ENCODE measurements around the gene LEPROT. TPM values are rescaled to one million over a fixed set of nuclear protein-coding genes. Genes with fewer than 3 reads are reported as not detected.

Gene LEPROT
- total RNA-seq, 1 donor from 2014 or later: 37.8 TPM

GRCh38 chr1:65412256-65412983, 8.0 kb upstream of the LEPROT start:
- no peak for TF ChIP-seq POLR2AphosphoS5 (IDR thresholded peaks at IDR 0.05; ENCODE audit: insufficient read depth in 1 of 2, low read depth in 1 of 2)
- intact Hi-C loops (cut with DNase I): no loop called here

GRCh38 chr1:65412984-65413375, 7.5 kb upstream of the LEPROT start:
- Histone ChIP-seq H3K9me3 (no peaks in the 10 kb centered on the region), H3K4me3 (no peak overlapping the region), H3K36me3 (no peaks in the 10 kb centered on the region), H3K27ac (no peak overlapping the region), H3K27me3 (no peaks in the 10 kb centered on the region), H3K4me1 (no peaks in the 10 kb centered on the region)
- TF ChIP-seq, protein P1, sequence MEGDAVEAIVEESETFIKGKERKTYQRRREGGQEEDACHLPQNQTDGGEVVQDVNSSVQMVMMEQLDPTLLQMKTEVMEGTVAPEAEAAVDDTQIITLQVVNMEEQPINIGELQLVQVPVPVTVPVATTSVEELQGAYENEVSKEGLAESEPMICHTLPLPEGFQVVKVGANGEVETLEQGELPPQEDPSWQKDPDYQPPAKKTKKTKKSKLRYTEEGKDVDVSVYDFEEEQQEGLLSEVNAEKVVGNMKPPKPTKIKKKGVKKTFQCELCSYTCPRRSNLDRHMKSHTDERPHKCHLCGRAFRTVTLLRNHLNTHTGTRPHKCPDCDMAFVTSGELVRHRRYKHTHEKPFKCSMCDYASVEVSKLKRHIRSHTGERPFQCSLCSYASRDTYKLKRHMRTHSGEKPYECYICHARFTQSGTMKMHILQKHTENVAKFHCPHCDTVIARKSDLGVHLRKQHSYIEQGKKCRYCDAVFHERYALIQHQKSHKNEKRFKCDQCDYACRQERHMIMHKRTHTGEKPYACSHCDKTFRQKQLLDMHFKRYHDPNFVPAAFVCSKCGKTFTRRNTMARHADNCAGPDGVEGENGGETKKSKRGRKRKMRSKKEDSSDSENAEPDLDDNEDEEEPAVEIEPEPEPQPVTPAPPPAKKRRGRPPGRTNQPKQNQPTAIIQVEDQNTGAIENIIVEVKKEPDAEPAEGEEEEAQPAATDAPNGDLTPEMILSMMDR (IDR thresholded peaks at IDR 0.05): no peak
- TF ChIP-seq POLR2A (IDR thresholded peaks at IDR 0.05) (no peak), POLR2AphosphoS5 (IDR thresholded peaks at IDR 0.05; ENCODE audit: insufficient read depth in 1 of 2, low read depth in 1 of 2) (no peak)
- intact Hi-C loops (cut with DNase I): no loop called here
- DNase-seq (ENCODE audit: extremely low spot score in 2 of 2): no peak

More at GRCh38 chr1:65412256-65412983, 8.0 kb upstream of the LEPROT start:
- Histone ChIP-seq H3K27ac (no peak overlapping the region), H3K9me3 (no peaks in the 10 kb centered on the region), H3K4me3 (no peak overlapping the region), H3K36me3 (no peaks in the 10 kb centered on the region), H3K27me3 (no peaks in the 10 kb centered on the region), H3K4me1 (no peaks in the 10 kb centered on the region)
- DNase-seq (ENCODE audit: extremely low spot score in 2 of 2): no peak

DNA sequence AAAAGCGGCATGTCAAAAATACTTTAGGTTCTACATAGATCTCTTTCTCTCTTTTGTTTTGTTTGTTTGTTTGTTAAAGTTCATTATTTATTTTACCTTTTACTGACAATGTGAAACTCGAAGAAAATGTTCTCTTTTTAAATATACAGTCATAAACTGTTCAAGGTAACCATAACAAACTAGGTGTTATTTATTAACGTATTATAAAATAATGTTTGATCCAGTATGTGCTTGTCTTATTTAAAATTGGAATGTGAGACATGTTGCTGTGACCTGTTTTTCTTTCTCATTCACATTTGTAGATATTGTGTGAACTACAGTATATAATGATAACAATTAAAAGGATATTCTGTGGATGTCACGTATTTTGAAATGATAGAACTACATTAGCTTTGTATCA, 5.9 kb upstream of the LEPROT start:
- no peaks in the 10 kb centered on the region for H3K36me3 ChIP-seq
- no peak for DNase-seq (ENCODE audit: extremely low spot score in 2 of 2)
- no peak for TF ChIP-seq POLR2AphosphoS5 (IDR thresholded peaks at IDR 0.05; ENCODE audit: insufficient read depth in 1 of 2, low read depth in 1 of 2)
- no peaks in the 10 kb centered on the region for H3K27me3 ChIP-seq
- intact Hi-C loops (cut with DNase I): no loop called here
- no peak overlapping the region for H3K4me3 ChIP-seq
- H3K27ac ChIP-seq: no peak overlapping the region
- H3K4me1 ChIP-seq: peaks cover 6% of the 10 kb centered on the region
- H3K9me3 ChIP-seq: no peaks in the 10 kb centered on the region

GRCh38 chr1:65416767-65417166, 3.7 kb upstream of the LEPROT start:
- no peak for TF ChIP-seq POLR2A (IDR thresholded peaks at IDR 0.05)
- TF ChIP-seq, protein P1 (IDR thresholded peaks at IDR 0.05): no peak
- TF ChIP-seq POLR2AphosphoS5 (IDR thresholded peaks at IDR 0.05; ENCODE audit: insufficient read depth in 1 of 2, low read depth in 1 of 2): no peak
- peaks cover 8% of the 10 kb centered on the region for H3K4me1 ChIP-seq
- intact Hi-C loops (cut with DNase I): no loop called here
- no peaks in the 10 kb centered on the region for H3K36me3 ChIP-seq
- no peaks in the 10 kb centered on the region for H3K27me3 ChIP-seq
- no peak overlapping the region for H3K27ac ChIP-seq
- DNase-seq (ENCODE audit: extremely low spot score in 2 of 2): no peak
- no peaks in the 10 kb centered on the region for H3K9me3 ChIP-seq
- no peak overlapping the region for H3K4me3 ChIP-seq

DNA sequence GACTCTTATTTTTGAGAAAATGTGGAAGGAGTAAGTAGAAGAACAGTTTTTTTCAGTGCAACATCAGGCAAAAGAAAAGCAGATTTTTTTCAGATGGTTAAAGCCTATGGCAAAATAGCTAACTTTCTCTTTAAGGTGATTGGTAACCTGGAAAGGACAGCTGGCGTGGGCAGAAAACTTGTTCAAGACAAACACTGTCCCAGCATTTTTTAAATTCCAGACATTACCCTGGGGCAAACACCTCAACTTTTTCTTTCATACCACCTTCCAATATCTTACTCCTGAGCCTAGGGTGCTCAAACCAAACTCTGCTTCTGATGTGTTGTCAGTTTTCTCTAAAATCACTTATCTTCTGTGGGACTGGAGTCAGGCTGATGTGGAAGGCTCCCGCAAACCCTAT, 2.7 kb upstream of the LEPROT start:
- Histone ChIP-seq H3K4me1 (peaks cover 18% of the 10 kb centered on the region), H3K27me3 (no peaks in the 10 kb centered on the region), H3K9me3 (no peaks in the 10 kb centered on the region), H3K4me3 (no peak overlapping the region), H3K27ac (no peak overlapping the region), H3K36me3 (no peaks in the 10 kb centered on the region)
- intact Hi-C loops (cut with DNase I): no loop called here
- TF ChIP-seq, protein P1 (IDR thresholded peaks at IDR 0.05): no peak
- TF ChIP-seq POLR2AphosphoS5 (IDR thresholded peaks at IDR 0.05; ENCODE audit: insufficient read depth in 1 of 2, low read depth in 1 of 2) (no peak), POLR2A (IDR thresholded peaks at IDR 0.05) (no peak)
- no peak for DNase-seq (ENCODE audit: extremely low spot score in 2 of 2)

DNA sequence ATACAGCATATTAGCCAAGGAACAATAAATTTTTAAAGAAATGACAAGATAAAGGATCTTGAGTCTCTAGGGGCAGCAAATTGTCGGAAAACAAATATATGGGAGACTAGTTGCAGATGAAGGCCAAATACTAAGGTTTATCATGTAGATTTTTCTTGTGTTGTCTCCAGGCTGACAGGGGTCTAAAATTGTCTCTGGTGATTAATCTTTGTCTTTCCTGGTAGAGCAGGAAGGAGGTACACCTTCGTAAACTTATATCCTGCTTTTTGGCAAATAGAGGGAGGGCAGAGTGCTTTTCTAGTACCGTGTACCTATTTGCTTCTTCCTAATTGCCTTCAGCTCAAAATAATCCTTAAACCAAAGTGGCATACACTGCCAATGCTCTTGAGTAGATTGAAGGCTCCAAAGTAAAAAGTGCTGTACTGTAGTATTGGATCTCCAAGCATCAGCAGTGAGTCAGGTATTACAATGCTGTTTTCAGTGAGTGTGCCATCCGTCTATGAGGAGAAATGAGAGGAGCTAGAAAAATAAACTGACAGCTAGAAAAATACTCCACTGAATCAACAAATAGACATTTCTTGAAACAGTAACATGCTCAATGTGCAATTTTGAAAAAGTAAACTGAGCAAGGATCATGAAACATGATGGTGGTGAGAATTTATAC, 1.8 kb upstream of the LEPROT start:
- no peaks in the 10 kb centered on the region for H3K36me3 ChIP-seq
- H3K4me3 ChIP-seq: no peak overlapping the region
- no peaks in the 10 kb centered on the region for H3K27me3 ChIP-seq
- no peak for DNase-seq (ENCODE audit: extremely low spot score in 2 of 2)
- no peaks in the 10 kb centered on the region for H3K9me3 ChIP-seq
- intact Hi-C loops (cut with DNase I): no loop called here
- H3K4me1 ChIP-seq: peaks cover 27% of the 10 kb centered on the region
- H3K27ac ChIP-seq: peak overlapping the region; percentile 98
- TF ChIP-seq POLR2A (IDR thresholded peaks at IDR 0.05) (no peak), POLR2AphosphoS5 (IDR thresholded peaks at IDR 0.05; ENCODE audit: insufficient read depth in 1 of 2, low read depth in 1 of 2) (no peak)
- TF ChIP-seq, protein P1 (IDR thresholded peaks at IDR 0.05): no peak
